Mucosa of gallbladder (tissue), 1 donor: ENCODE data around the gene MRPL49. TPM values are rescaled to one million over a fixed set of nuclear protein-coding genes. Genes with fewer than 3 reads are reported as not detected.
"Not testable (repeated sequence)": the region's sequence is repeated elsewhere in the genome, so short reads cannot be mapped to it uniquely, and the experiment has no call there.

Experiments used
- DNase-seq: peaks from one replicate; pipeline ENCODE4 v3.0.0-alpha.2; 2020; ENCODE audit warnings: low spot score
- total RNA-seq: library from RNA; stranded (reverse); gene quantifications from one replicate; pipeline ENCODE4 v1.2.1, GENCODE V29; 2021
- donor health status: DM: no; HTN: no; CAD: no.

The MRPL49 gene
- total RNA-seq, 1 donor from 2014 or later: 46.5 TPM

- peak; percentile 71 for DNase-seq
Measured at GRCh38 chr11:65132988-65133700, 11.0 kb downstream of the MRPL49 start.

GRCh38 chr11:65133724-65134123 is 11.6 kb downstream of the MRPL49 start:
- no peak for DNase-seq

GRCh38 chr11:65134240-65134951 is 12.3 kb downstream of the MRPL49 start, which contains the start of gene SYVN1:
Gene SYVN1, minus strand, starts transcription at chr11:65134519. Its CDS starts 918 bp downstream, at chr11:65133601.
- DNase-seq: peak; percentile 90

GRCh38 chr11:65134952-65135632 is 13.0 kb downstream of the MRPL49 start:
- peak; percentile 95 for DNase-seq

- DNase-seq: no peak
Measured at GRCh38 chr11:65135633-65136145, 13.6 kb downstream of the MRPL49 start.

- DNase-seq: no peak
Measured at GRCh38 chr11:65136515-65137096, 14.5 kb downstream of the MRPL49 start.

- DNase-seq: no peak
Measured at GRCh38 chr11:65141896-65142494, 19.9 kb downstream of the MRPL49 start.

- no peak for DNase-seq
Measured at GRCh38 chr11:65147352-65148075, 25.4 kb downstream of the MRPL49 start.

- no peak for DNase-seq
Measured at GRCh38 chr11:65148657-65149056, 26.5 kb downstream of the MRPL49 start.

GRCh38 chr11:65150131-65150508 is 28.0 kb downstream of the MRPL49 start:
- not testable (repeated sequence) for DNase-seq

GRCh38 chr11:65150509-65151299 is 28.6 kb downstream of the MRPL49 start:
- peak; percentile 94 for DNase-seq

GRCh38 chr11:65151331-65151899 is 29.3 kb downstream of the MRPL49 start:
- no peak for DNase-seq

GRCh38 chr11:65152122-65152521 is 30.0 kb downstream of the MRPL49 start:
- DNase-seq: no peak

- DNase-seq: no peak
Measured at GRCh38 chr11:65156256-65156655, 34.1 kb downstream of the MRPL49 start.

- no peak for DNase-seq
Measured at GRCh38 chr11:65156926-65157325, 34.8 kb downstream of the MRPL49 start.

- DNase-seq: no peak
Measured at GRCh38 chr11:65157336-65157735, 35.2 kb downstream of the MRPL49 start.

- DNase-seq: no peak
Measured at GRCh38 chr11:65159012-65159411, 36.9 kb downstream of the MRPL49 start.

- DNase-seq: no peak
Measured at GRCh38 chr11:65160643-65161042, 38.5 kb downstream of the MRPL49 start.

GRCh38 chr11:65163684-65164083 is 41.6 kb downstream of the MRPL49 start:
- DNase-seq: no peak
